H9 (cell line): ENCODE data around the gene RYR1. TPM values are rescaled to one million over a fixed set of nuclear protein-coding genes. Genes with fewer than 3 reads are reported as not detected.
A peak's percentile ranks its signal among the peaks of the same experiment; 100 is the strongest.

Experiments
- DNase-seq: peaks from one replicate; pipeline ENCODE4 v3.0.0-alpha.2; 2017
- H2AFZ ChIP-seq: one replicate; pipeline ENCODE4 v1.6.1; 2013; ENCODE audit warnings: mild to moderate bottlenecking, low read length, control low read depth, moderate library complexity
- H2AK5ac ChIP-seq: 2 replicates; pipeline ENCODE4 v1.6.1; 2013; ENCODE audit warnings: low read length, control low read depth, mixed read lengths; ENCODE audit not compliant: insufficient read length
- H2BK120ac ChIP-seq: one replicate; pipeline ENCODE4 v1.6.1; 2013; ENCODE audit warnings: low read depth, mild to moderate bottlenecking, low read length, control low read depth, inconsistent platforms; ENCODE audit not compliant: poor library complexity, severe bottlenecking
- H2BK12ac ChIP-seq: 2 replicates; pipeline ENCODE4 v1.6.1; 2013; ENCODE audit warnings: low read length, control low read depth, mixed read lengths, low read depth; ENCODE audit not compliant: insufficient read length
- H2BK15ac ChIP-seq: 2 replicates; pipeline ENCODE4 v1.6.1; 2013; ENCODE audit warnings: low read depth, low read length, control low read depth
- H2BK20ac ChIP-seq: one replicate; pipeline ENCODE4 v1.6.1; 2013; ENCODE audit warnings: low read depth, mild to moderate bottlenecking, low read length, control low read depth, inconsistent platforms; ENCODE audit not compliant: poor library complexity, severe bottlenecking
- H2BK5ac ChIP-seq: 2 replicates; pipeline ENCODE4 v1.6.1; 2013; ENCODE audit warnings: low read length, control low read depth, mixed read lengths; ENCODE audit not compliant: insufficient read length
- H3K14ac ChIP-seq: 2 replicates; pipeline ENCODE4 v1.6.1; 2013; ENCODE audit warnings: low read length, control low read depth; ENCODE audit not compliant: insufficient read depth
- H3K18ac ChIP-seq: 2 replicates; pipeline ENCODE4 v1.6.1; 2013; ENCODE audit warnings: low read depth, mild to moderate bottlenecking, mixed read lengths, low read length, control low read depth; ENCODE audit not compliant: insufficient read length
- H3K23ac ChIP-seq: 2 replicates; pipeline ENCODE4 v1.6.1; 2013; ENCODE audit warnings: low read length, control low read depth, mixed read lengths, low read depth; ENCODE audit not compliant: insufficient read length
- H3K23me2 ChIP-seq: 2 replicates; pipeline ENCODE4 v1.6.1; 2013; ENCODE audit warnings: low read depth, mild to moderate bottlenecking, mixed read lengths, low read length, control low read depth; ENCODE audit not compliant: insufficient read length, poor library complexity, severe bottlenecking
- H3K27ac ChIP-seq: 2 replicates; pipeline ENCODE4 v1.5.1; 2013; ENCODE audit warnings: low read length, control low read depth, mixed read lengths, low read depth; ENCODE audit not compliant: insufficient read length
- H3K27me3 ChIP-seq: 2 replicates; pipeline ENCODE4 v1.6.1; 2013; ENCODE audit warnings: low read length, control low read depth, inconsistent platforms; ENCODE audit not compliant: insufficient read depth
- H3K4ac ChIP-seq: 2 replicates; pipeline ENCODE4 v1.6.1; 2013; ENCODE audit warnings: low read depth, mild to moderate bottlenecking, control low read depth, inconsistent platforms, low read length, moderate library complexity
- H3K4me1 ChIP-seq: 2 replicates; pipeline ENCODE4 v1.6.1; 2013; ENCODE audit warnings: low read length, control low read depth, inconsistent platforms; ENCODE audit not compliant: insufficient read depth
- H3K4me2 ChIP-seq: 2 replicates; pipeline ENCODE4 v1.6.1; 2013; ENCODE audit warnings: low read length, control low read depth, mixed read lengths; ENCODE audit not compliant: insufficient read length, insufficient read depth
- H3K56ac ChIP-seq: 2 replicates; pipeline ENCODE4 v1.6.1; 2013; ENCODE audit warnings: low read depth, mild to moderate bottlenecking, mixed read lengths, low read length, control low read depth; ENCODE audit not compliant: insufficient read length
- H3K79me1 ChIP-seq: 2 replicates; pipeline ENCODE4 v1.6.1; 2013; ENCODE audit warnings: low read depth, mild to moderate bottlenecking, moderate library complexity, low read length, control low read depth, inconsistent platforms; ENCODE audit not compliant: insufficient read depth, poor library complexity, severe bottlenecking
- H3K79me2 ChIP-seq: 2 replicates; pipeline ENCODE4 v1.6.1; 2013; ENCODE audit warnings: low read length, control low read depth, inconsistent platforms; ENCODE audit not compliant: insufficient read depth
- H3K9ac ChIP-seq: 2 replicates; pipeline ENCODE4 v1.6.1; 2013; ENCODE audit warnings: low read length, control low read depth, mixed read lengths; ENCODE audit not compliant: insufficient read length; ENCODE audit errors: extremely low read depth
- H3K9me3 ChIP-seq: one replicate; pipeline ENCODE4 v1.6.1; 2013; ENCODE audit warnings: low read depth, low read length, inconsistent platforms; ENCODE audit not compliant: control insufficient read depth
- H3T11ph ChIP-seq: one replicate; pipeline ENCODE4 v1.6.1; 2013; ENCODE audit warnings: mild to moderate bottlenecking, low read length, control low read depth, inconsistent platforms
- H4K20me1 ChIP-seq: one replicate; pipeline ENCODE4 v1.6.1; 2013; ENCODE audit not compliant: control insufficient read depth, insufficient read length, insufficient read depth
- H4K5ac ChIP-seq: 2 replicates; pipeline ENCODE4 v1.6.1; 2013; ENCODE audit warnings: low read depth, mild to moderate bottlenecking, mixed read lengths, low read length, control low read depth; ENCODE audit not compliant: insufficient read length
- H4K8ac ChIP-seq: replicated peaks from 2 replicates; pipeline ENCODE4 v1.6.1; 2013; ENCODE audit warnings: low read length, control low read depth, mixed read lengths, low read depth; ENCODE audit not compliant: insufficient read length
- H4K91ac ChIP-seq: 2 replicates; pipeline ENCODE4 v1.6.1; 2013; ENCODE audit warnings: low read depth, mild to moderate bottlenecking, moderate library complexity, mixed read lengths, low read length, control low read depth; ENCODE audit not compliant: insufficient read length
- H3K27ac Mint-ChIP-seq, 3 experiments: 2 replicates in 2 of 3; 3 replicates in 1 of 3; pipeline ENCODE4 v1.8.0; 2020 to 2021; ENCODE audit warnings: mixed read lengths in 3 of 3, mild to moderate bottlenecking in 1 of 3, moderate library complexity in 1 of 3
- H3K27me3 Mint-ChIP-seq: 2 replicates; pipeline ENCODE4 v1.8.0; 2021; ENCODE audit warnings: low read depth, mild to moderate bottlenecking, moderate library complexity, mixed read lengths
- H3K36me3 Mint-ChIP-seq, 3 experiments: 2 replicates in 2 of 3; 3 replicates in 1 of 3; pipeline ENCODE4 v1.8.0; 2020 to 2021; ENCODE audit warnings: low read depth in 3 of 3, mixed read lengths in 3 of 3; ENCODE audit not compliant: insufficient read depth in 1 of 3
- H3K4me1 Mint-ChIP-seq, 2 experiments: 2 replicates each; pipeline ENCODE4 v1.8.0; 2020; ENCODE audit warnings: mixed read lengths in 2 of 2
- H3K4me3 Mint-ChIP-seq, 2 experiments: 2 replicates in 1 of 2; 3 replicates in 1 of 2; pipeline ENCODE4 v1.8.0; 2020 to 2021; ENCODE audit warnings: mild to moderate bottlenecking in 2 of 2, mixed read lengths in 2 of 2, moderate library complexity in 1 of 2
- H3K9me3 Mint-ChIP-seq, 2 experiments: 2 replicates in 1 of 2; 3 replicates in 1 of 2; pipeline ENCODE4 v1.8.0; 2020; ENCODE audit warnings: mild to moderate bottlenecking in 2 of 2, mixed read lengths in 2 of 2, moderate library complexity in 1 of 2
- CTCF ChIP-seq: fragments of 200-600 bp; sonication (generic); conservative IDR thresholded peaks from 3 replicates; pipeline ENCODE4 v1.8.0; 2021; ENCODE audit warnings: antibody characterized with exemption, mild to moderate bottlenecking
- WGBS: extraction: QIAGEN DNeasy Blood & Tissue Kit; methylation state at CpG from one replicate; pipeline ENCODE4 v1.1.7; 2013; ENCODE audit warnings: missing lambda C conversion rate, low lambda C conversion rate, mixed read lengths; ENCODE audit not compliant: insufficient read length; ENCODE audit errors: extremely low coverage; 5-methylcytosine and 5-hydroxymethylcytosine counted together
- total RNA-seq: library from RNA; stranded (reverse); gene quantifications from 2 replicates; pipeline ENCODE4 v1.2.1, GENCODE V29; 2021

RYR1 gene
- total RNA-seq, 1 experiment from 2014 or later: 8.9 TPM

DNA sequence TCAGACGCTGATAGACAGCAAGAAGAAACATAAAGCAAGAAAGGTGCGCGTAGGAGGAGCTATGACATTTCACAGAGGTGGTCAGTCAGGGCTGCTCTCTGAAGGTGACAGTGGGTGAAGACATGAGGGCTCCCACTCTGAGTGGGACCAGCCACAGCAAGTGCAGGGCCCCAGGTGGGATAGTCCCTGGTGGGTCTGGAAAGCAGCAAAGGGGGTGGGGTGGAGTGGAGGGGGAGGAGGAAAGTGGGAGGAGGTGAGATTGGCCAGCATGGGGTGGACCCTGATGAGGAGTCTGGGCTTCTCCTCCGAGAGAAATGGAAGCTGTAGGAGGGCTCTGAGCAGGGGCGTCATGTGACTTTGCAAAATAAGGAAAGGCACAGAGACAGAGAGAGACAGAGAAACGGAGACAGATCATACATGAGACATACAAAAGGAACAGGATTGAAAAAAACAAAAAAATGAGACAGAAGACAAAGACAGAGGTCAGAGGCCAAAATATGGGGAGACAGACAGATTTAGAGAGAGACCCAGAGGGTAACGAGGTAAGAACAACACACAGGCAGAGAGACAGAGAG lies 181.6 kb downstream of the RYR1 start:
- H3K14ac ChIP-seq: no peak overlapping the region
- H4K91ac ChIP-seq: no peak overlapping the region
- H3K79me1 ChIP-seq: peaks cover 3% of the 10 kb centered on the region
- no peak overlapping the region for H2BK12ac ChIP-seq
- Mint-ChIP-seq H3K9me3 (no peaks in the 10 kb centered on the region; a peak in 1 of 5 replicates), H3K27ac (peak overlapping the region; percentile 16 to 65 (median 36); a peak in 4 of 7 replicates), H3K27me3 (peaks cover 6% of the 10 kb centered on the region), H3K4me1 (peaks cover 18 to 30% of the 10 kb centered on the region in 2 experiments), H3K36me3 (peaks cover 3 to 9% (median 3%) of the 10 kb centered on the region in 3 experiments; a peak in 6 of 7 replicates), H3K4me3 (no peak overlapping the region)
- H2BK5ac ChIP-seq: no peak overlapping the region
- no peak overlapping the region for H3K9ac ChIP-seq
- H3K9me3 ChIP-seq: no peaks in the 10 kb centered on the region
- no peak overlapping the region for H3K4me2 ChIP-seq
- no CpG with 5 or more reads among the region's 7 CpGs for WGBS
- H3K27me3 ChIP-seq: no peaks in the 10 kb centered on the region
- H3K56ac ChIP-seq: no peak overlapping the region
- no peak overlapping the region for H3T11ph ChIP-seq
- H3K79me2 ChIP-seq: peaks cover 4% of the 10 kb centered on the region; the same call in 1 of the 2 replicates
- H3K27ac ChIP-seq: no peak overlapping the region
- DNase-seq: no peak
- no peak for TF ChIP-seq CTCF
- no peak overlapping the region for H4K8ac ChIP-seq
- no peak overlapping the region for H2AK5ac ChIP-seq
- H2AFZ ChIP-seq: no peak overlapping the region
- H2BK120ac ChIP-seq: no peak overlapping the region
- no peak overlapping the region for H2BK15ac ChIP-seq
- H3K4ac ChIP-seq: no peak overlapping the region
- no peak overlapping the region for H3K18ac ChIP-seq
- H3K4me1 ChIP-seq: peaks cover 4% of the 10 kb centered on the region; the same call in 1 of the 2 replicates
- no peak overlapping the region for H2BK20ac ChIP-seq
- no peak overlapping the region for H3K23ac ChIP-seq
- H3K23me2 ChIP-seq: peaks cover 5% of the 10 kb centered on the region
- no peaks in the 10 kb centered on the region for H4K20me1 ChIP-seq
- H4K5ac ChIP-seq: no peak overlapping the region
